Fibroblast of upper back skin (primary cell): ENCODE measurements around the gene TYROBP.
A peak's percentile ranks its signal among the peaks of the same experiment; 100 is the strongest.
"Not testable (repeated sequence)": the region's sequence is repeated elsewhere in the genome, so short reads cannot be mapped to it uniquely, and the experiment has no call there.

Experiments
- DNase-seq: peaks from one replicate; pipeline ENCODE4 v3.0.0-alpha.2; 2013

The TYROBP gene

DNA sequence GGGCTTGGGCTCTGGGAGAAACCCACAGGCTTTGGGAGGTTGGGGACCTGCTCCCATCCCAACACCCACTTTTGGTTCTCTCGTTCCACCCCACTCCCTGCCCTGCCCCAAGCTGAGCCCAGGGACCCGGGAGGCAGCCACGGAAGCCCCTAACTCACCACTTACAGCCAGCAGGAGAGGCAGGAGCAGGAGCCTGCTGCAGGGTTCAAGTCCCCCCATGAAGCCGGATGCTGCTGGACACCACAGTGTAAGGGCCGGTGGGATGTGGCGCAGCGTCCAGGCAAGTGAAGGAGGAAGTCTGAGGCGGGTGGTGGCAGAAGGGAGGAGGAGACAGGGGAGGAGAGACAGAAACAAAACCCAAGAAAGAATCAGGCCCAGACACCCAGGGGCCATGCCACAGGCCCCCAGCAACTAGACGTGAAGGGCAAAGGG is at the start of gene TYROBP:
Gene TYROBP (minus strand): TSS at position 286 of the 432 bp plus-strand sequence. CDS start 67 bp downstream, at position 219.
- DNase-seq = no peak

DNA sequence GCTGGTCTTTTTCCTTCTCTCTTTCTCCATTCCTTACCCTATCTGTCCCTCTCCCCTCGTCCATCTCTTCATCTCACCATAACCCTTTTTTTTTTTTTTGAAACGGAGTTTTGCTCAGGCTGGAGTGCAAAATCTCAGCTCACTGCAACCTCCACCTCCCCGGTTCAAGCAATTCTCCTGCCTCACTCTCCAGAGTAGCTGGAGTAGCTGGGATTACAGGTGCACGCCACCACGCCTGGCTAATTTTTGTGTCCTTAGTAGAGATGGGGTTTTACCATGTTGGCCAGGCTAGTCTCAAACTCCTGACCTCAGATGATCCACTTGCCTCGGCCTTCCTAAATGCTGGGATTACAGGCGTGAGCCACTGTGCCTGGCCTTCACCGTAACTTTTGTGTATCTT is 49.3 kb upstream of the TYROBP start:
- DNase-seq = not testable (repeated sequence)

DNA sequence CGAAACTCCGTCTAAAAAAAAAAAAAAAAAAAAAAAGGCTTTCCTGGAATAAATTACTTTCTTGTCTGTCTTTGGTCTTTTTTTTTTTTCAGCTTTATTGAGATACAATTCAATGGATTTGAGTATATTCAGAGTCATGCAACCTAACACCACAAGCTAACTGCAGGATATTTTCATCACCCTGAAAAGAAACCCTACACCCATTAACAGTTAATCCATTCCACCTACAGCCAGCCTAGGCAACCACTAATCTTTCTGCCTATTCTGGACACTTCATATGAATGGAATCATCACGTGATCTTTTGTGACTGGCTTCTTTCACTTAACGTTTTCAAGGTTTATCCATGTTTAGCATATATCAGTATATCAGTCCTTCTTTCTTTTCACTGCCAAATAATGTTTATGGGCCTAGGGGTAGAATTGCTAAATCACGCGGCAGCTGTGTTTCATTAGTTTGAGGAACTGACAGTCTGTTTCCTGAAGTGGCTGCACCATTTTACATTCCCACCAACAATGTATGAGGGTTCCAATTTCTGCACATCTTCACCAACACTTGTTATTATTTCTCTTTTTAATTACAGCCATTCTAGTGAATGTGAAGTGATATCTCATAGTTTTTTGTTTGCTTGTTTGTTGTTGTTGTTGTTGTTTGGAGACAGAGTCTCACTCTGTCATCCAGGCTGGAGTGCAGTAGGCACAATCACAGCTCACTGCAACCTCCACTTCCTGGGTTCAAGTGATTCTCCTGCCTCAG is 48.0 kb upstream of the TYROBP start:
- DNase-seq = no peak

DNA sequence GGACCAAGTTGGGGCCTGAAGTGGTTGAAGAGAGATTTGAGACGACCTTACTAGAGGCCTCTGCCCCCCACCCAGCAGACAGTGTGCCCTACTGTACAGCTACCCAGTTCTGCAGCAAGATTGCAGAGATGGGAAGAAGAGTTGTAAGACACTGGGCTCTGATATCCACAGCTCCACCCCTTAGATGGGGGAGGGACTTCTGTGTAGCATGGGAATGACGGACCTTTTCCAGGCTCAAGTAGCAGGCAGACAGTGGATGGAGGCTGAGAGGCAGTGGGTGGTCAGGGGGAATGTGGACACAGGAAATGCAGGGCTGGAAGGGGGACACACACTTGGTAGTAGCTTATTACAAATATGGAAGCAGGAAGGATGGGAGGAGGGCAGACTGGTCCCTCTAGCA is 41.0 kb upstream of the TYROBP start:
- no peak for DNase-seq

DNA sequence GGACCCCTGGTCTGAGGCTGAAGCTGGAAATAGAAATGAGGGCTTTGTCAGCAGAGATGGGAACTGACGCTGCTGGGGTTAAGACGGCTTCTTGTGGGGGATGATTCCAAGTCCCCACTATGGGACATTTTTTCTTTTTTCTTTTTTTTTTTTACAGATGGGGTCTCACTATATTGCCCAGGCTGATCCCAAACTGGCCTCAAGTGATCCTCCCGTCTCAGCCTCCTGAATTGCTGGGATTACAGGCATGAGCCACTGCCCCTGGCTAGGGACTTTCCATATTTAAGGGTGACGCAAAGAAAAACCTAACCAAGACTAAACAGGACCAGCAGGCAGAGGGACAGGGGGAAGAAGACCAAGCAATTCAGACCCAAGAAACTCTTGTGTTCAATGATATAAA is 38.1 kb upstream of the TYROBP start:
- no peak for DNase-seq

DNA sequence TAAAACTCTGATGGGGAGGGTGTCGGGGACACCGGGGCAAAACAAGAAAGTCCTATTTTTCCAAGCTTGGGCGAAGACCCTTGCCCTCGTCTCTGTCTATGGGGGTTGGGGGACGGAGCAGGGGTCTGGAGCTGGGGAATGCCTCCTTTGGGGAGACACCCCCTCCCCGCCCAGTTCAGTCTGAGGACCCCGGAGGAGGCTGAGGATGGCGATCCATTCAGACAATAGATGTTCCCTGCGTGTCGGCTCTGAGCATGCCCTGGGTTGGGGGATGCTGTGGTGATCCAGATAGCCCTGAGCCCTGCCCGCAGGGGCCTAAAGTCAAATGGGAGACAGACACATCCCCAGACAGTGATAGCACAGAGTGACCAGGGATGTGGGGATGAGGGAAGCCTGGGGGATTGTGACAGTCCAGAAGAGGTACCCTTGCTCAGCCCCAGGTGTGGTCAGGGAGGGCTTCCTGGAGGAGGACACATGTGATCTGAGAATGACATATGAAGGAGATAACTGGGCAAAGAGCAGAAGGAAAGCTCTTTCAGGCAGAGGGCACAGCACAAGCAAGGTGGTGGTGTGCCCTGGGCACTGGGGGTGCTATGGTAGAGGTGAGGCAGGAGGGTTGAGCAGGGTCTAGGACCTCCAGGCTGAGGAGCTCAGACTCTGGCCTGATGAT is 37.2 kb upstream of the TYROBP start:
- DNase-seq = no peak

DNA sequence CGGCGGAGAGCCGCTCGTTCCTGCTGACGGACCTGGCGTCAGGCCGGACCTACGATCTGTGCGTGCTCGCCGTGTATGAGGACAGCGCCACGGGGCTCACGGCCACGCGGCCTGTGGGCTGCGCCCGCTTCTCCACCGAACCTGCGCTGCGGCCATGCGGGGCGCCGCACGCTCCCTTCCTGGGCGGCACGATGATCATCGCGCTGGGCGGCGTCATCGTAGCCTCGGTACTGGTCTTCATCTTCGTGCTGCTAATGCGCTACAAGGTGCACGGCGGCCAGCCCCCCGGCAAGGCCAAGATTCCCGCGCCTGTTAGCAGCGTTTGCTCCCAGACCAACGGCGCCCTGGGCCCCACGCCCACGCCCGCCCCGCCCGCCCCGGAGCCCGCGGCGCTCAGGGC is 36.5 kb upstream of the TYROBP start:
- DNase-seq = no peak

DNA sequence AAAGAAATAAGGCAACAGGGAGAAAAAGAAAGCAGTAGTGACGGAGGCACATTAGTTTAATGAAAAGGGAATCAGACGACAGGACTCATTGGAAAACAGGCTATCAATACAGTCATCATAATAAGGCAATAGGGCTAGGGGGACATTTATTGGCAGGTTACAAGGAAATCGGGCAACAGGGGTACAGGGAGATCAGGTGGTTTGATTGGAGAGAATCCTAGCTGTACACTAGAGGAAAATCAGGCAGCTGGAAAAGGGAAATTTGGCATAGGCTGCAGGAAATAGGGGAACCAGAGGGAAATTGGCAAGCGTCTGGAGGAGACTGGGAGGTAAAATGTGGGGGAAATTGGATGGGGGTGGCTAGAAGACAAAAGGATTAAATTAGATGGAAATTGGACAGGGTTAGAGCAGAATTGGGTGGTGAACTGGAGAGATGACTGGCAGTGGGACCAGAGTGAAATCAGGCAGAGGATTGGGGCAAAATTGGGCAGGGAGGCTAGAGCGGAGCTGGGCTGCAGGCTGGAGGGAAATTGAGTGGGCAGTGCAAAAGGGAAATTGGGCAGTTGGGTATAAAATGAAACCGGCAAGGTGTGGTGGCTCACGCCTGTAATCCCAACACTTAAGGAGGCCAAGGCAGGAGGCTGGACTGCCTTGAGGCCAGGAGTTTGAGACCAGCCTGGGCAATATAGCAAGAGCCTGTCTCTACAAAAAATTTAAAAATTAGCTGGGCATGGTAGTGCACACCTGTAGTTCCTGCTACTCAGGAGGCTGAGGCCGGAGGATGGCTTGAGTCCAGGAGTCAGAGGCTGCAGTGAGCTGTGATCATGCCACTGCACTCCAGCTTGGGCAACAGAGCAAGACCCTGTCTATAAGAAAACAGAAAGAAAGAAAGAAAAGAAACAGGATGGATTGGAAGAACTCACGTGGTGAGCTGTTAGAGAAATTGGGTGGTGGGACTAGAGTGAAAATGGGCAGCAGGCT is 35.5 kb upstream of the TYROBP start:
- DNase-seq = no peak

DNA sequence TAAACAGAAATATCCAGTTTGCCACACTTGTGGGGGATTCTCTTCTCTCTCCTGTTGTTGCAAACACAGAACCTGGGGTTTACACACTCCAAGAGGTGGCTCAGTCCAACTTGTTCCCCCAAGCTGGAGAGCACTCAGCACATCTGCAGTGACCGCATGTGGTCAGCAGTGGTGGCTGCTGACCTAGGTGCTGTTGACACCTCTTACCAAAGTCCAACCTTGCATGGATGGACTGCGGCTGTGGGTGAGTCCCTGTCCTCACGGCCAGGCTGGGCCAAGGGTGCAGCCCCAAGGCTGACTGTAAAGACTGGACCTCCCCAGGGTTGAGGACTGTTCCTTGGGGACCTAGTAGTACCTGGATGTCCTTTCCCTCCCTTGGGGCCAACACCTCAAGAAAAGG is 34.1 kb upstream of the TYROBP start:
- DNase-seq = no peak

DNA sequence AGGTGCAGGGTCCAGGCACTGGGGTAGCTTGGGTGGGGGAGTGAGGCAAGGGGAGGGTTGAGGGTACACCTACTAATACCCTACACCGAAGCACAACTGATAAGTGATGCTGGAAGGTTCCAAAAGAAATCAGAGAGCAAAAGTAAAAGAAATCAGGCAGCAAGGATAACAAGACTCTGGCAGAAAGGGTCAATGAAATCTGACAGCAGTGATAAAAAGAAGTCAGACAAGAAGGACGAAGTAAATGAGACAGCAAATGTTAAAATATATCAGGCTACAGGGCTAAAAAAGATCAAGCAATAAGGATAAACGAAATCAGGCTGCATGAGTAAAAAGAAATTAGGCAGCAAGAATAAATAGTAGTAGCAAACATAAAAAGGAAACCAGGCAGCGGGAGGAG is 32.7 kb upstream of the TYROBP start:
- no peak for DNase-seq

DNA sequence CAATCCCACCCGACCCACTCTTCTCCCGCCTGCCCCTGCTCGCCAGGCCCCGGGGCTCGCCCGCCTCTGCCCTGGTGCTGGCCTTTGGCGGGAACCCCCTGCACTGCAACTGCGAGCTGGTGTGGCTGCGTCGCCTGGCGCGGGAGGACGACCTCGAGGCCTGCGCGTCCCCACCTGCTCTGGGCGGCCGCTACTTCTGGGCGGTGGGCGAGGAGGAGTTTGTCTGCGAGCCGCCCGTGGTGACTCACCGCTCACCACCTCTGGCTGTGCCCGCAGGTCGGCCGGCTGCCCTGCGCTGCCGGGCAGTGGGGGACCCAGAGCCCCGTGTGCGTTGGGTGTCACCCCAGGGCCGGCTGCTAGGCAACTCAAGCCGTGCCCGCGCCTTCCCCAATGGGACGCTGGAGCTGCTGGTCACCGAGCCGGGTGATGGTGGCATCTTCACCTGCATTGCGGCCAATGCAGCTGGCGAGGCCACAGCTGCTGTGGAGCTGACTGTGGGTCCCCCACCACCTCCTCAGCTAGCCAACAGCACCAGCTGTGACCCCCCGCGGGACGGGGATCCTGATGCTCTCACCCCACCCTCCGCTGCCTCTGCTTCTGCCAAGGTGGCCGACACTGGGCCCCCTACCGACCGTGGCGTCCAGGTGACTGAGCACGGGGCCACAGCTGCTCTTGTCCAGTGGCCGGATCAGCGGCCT is 32.1 kb upstream of the TYROBP start:
- no peak for DNase-seq

DNA sequence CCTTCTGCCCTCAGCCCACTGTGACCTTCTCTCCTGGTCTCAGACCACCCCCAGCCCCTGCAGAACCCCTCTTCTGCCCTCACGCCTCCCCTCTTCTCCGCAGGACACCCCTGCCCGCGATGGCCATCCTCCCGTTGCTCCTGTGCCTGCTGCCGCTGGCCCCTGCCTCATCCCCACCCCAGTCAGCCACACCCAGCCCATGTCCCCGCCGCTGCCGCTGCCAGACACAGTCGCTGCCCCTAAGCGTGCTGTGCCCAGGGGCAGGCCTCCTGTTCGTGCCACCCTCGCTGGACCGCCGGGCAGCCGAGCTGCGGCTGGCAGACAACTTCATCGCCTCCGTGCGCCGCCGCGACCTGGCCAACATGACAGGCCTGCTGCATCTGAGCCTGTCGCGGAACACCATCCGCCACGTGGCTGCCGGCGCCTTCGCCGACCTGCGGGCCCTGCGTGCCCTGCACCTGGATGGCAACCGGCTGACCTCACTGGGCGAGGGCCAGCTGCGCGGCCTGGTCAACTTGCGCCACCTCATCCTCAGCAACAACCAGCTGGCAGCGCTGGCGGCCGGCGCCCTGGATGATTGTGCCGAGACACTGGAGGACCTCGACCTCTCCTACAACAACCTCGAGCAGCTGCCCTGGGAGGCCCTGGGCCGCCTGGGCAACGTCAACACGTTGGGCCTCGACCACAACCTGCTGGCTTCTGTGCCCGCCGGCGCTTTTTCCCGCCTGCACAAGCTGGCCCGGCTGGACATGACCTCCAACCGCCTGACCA is 31.4 kb upstream of the TYROBP start:
- DNase-seq = no peak

DNA sequence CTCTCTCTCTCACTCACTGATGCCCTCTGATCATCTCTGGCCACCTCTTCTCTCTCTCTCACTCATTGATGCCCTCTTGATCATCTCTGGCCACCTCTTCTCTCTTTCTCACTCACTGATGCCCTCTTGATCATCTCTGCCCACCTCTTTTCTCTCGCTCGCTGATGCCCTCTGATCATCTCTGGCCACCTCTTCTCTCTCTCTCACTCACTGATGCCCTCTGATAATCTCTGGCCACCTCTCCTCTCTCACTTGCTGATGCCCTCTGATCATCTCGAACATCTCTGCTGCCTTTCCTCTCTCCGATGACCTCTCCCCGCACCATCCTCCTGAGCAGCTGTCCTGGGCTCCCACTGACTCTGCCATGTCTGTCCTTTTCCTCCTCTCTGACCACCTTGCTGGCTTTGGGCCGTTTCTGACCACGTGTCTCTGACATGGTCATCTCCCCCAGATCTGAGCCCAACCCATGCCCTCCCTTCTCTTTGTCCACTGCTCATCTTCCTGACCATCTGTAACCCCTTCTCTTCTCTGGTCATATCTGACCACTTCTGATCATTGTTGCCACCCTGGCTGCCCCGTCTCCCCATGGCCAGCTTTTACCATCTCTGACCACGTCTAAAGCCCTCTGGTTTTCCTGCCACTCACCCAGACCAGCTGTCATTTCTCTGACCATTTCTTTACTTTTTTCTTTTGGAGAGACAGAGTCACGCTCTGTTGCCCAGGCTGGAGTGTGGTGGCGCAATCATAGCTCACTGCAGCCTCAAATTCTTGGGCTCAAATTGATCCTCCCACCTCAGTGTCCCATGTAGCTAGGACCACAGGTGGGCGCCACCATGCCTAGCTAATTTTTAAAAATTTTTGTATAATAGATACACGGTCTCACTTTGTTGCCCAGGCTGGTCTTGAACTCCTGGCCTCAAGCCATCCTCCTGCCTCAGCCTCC is 30.5 kb upstream of the TYROBP start:
- DNase-seq = no peak

DNA sequence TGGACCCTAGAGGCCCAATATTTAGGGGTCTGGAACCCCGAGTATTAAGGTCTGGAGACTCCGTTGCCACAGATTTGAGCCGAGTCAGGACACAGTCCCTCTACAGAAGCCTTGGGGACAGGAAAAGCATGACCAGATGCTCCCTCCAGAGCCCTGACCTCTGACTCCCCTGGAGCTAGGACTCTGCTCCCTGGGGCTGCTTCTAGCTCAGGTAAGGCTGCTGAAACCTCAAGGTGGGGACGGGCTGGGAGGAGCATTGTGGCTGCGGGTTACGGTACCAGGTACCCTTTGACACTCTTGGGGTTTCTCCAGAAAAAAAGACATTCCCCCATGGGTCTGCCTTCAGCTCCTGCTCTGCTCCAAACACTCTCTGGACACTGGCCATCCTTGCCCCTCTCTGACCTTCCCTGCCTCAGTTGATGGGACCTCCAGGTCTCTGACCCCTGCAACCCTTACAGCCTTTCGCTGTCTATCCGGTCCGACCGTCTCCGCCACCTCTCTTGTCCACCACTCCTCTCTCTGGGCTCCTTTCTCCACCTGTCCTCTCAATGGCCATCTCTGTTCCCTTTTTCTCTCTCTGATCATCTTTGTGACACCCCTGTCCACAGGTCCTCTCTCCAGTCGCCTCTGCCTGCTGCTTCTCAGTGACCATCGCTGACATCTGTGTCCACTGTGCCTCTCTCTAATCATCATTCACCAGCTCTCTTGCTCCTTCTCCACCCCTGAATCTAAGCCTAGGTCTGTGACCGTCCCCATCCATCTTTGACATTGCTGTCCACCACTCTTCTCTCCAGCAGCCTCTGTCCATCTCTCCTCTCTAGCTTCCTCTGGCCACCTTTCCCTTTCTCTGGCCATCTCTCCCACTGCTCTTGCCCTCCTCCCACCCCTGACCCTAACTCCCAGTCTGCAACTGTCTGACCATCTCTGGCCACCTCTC is 29.5 kb upstream of the TYROBP start:
- DNase-seq = no peak

DNA sequence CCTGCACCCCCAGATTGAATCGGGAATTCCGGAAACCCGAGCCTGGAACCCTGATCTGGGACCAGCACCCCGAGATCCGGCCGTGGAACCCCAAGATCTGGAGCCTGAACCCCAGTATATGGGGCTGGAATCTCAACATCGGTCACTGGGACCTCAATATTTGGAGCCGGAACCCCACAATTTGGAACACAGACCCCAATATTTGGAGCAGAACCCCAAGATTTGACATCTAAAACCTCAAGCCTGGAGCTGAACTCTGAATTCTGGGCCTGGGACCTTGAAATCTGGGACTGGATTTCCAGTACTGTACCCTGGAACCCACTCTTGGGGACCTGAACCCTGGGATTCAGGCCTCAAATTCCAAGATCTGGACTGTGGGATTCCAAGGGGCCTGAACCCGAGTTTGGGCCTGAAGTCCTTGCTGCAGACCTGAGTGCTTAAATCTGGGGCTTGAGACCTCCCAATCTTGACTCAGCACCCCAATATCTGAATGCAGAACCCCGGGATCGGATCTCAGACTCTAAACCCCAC is 28.7 kb upstream of the TYROBP start:
- no peak for DNase-seq

DNA sequence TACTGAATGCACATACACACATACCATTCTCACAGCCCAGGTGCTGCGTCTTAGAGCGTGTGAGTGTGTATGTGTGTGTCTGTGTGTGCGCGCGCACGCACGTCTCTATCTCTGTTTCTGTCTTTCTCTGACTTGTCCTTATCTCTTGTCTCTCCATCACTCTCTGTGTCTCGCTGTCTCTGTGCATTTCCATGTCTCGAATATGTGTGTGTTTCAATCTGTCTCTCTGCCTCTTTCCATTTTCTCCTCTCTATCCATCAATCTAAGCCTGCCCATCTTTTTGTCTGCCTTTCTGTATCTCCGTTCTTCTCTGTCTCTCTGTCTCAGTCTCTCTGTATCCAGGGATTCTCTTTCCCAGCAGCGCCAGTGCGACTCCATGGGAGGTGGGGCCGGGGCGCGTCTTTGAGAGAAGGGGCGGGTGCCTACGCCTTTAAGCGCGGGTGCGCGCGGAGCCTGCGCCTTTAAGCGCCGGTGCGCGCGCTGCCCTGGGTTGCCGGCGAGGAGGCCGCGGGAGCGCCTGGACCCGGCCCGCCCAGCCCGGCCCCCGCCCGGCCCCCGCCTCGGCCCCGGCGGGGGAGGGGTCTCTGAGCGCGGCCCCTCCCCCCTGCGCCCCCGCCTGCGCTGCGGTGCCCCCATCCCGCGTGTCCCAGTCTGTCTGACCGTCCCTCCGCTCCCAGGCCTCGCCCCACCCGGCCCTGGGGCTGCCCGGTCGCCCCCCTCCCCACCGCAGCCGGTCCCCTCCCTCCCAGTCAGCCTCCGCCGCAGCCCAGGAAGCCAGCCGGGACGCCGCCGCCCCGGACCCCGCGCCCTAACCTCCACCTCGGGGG is 28.0 kb upstream of the TYROBP start, which contains the start of gene LRFN3:
Gene LRFN3 (plus strand): TSS at position 464 of the 827 bp plus-strand sequence. CDS start 3,052 bp downstream, outside the sequence.
- DNase-seq = peak; percentile 65

DNA sequence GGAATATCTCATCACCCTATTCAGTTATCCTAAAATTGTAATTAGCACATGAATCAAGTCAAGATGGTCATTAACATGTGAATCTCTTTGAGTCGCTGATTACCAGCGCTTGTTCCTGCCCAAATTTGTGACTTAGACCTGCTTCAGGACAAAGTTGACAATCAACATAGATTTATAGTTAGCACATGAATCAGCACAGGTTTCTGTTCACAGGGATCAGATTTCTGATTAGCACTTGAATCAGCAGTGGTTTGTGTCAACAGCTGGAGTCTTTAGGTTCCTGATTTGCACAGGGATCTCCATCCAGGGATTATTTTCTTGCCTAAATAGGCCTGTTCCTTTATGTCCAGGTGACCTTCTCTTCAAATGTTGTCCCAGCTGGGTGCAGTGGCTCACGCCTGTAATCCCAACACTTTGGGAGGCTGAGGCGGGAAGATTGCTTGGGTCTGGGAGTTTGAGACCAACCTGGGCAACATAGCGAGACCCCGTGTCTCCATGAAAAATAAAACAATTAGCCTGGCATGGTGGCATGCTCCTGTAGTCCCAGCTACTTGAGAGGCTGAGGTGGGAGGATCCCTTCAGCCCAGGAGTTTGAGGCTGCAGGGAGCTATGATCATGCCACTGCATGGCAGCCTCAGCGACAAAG is 24.3 kb upstream of the TYROBP start:
- DNase-seq = no peak

DNA sequence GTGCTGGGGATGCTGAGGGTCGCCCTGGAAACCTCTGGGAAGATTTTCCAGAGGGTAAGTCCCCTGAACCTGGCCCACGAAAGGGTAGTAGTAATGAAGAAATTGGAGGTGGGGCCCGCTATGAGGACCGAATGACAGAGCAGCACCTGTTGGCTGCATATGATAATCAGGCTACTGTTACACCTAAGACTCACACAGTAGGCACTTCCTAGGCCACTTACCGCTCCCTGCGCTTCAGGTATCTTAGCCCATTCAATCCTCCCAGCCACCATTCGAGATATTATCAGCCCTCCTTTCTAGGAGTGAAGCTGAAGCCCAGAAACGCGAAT is 23.7 kb upstream of the TYROBP start:
- no peak for DNase-seq
